H1 (cell line): ENCODE results near the gene AGBL1. TPM values are rescaled to one million over a fixed set of nuclear protein-coding genes. Genes with fewer than 3 reads are reported as not detected.

Source experiments
- CTCF ChIA-PET: fragments of 300-600 bp; sonication (Branson Sonifier 250); formaldehyde crosslinking; loops from one replicate; lab custom pipeline; 2021; ENCODE audit not compliant: partially characterized antibody; lab: Charles Lee
- POLR2A ChIA-PET: fragments of 300-600 bp; sonication (Branson Sonifier 250); formaldehyde crosslinking; loops from one replicate; lab custom pipeline; 2021; ENCODE audit warnings: inconsistent platforms; ENCODE audit not compliant: partially characterized antibody; lab: Charles Lee
- DNase-seq, 2 experiments: peaks; one replicate each; pipeline versions ENCODE4 v3.0.0 to v3.0.0-alpha.2; 2010 to 2022; ENCODE audit warnings: low spot score in 2 of 2, low read depth in 1 of 2, mixed read lengths in 1 of 2
- FAIRE-seq: peaks from 2 replicates; lab custom pipeline; 2011; peaks lifted over from hg19 to GRCh38; lab: Jason Lieb, UNC
- H2AFZ ChIP-seq: 2 replicates; pipeline ENCODE4 v1.8.1; 2012; ENCODE audit warnings: low read length, inconsistent platforms
- H2AK5ac ChIP-seq: 2 replicates; pipeline ENCODE4 v1.6.1; 2013; ENCODE audit warnings: low read depth, low read length
- H2BK120ac ChIP-seq: replicated peaks from 2 replicates; pipeline ENCODE3; 2013; ENCODE audit warnings: low read depth, low read length, inconsistent platforms
- H2BK12ac ChIP-seq: 2 replicates; pipeline ENCODE4 v1.6.1; 2013; ENCODE audit warnings: low read depth, low read length
- H2BK15ac ChIP-seq: 2 replicates; pipeline ENCODE4 v1.6.1; 2013; ENCODE audit warnings: low read length
- H2BK20ac ChIP-seq: 2 replicates; pipeline ENCODE4 v1.6.1; 2013; ENCODE audit warnings: low read length
- H2BK5ac ChIP-seq: 2 replicates; pipeline ENCODE4 v1.6.1; 2013; ENCODE audit warnings: low read depth, low read length
- H3K14ac ChIP-seq: 2 replicates; pipeline ENCODE4 v1.6.1; 2013; ENCODE audit warnings: inconsistent platforms; ENCODE audit not compliant: insufficient read length
- H3K18ac ChIP-seq: 2 replicates; pipeline ENCODE4 v1.6.1; 2013; ENCODE audit warnings: low read length; ENCODE audit errors: extremely low read depth
- H3K23ac ChIP-seq: 2 replicates; pipeline ENCODE4 v1.6.1; 2013; ENCODE audit warnings: inconsistent platforms; ENCODE audit not compliant: insufficient read length
- H3K23me2 ChIP-seq: 2 replicates; pipeline ENCODE4 v1.6.1; 2013; ENCODE audit warnings: low read depth, low read length
- H3K27ac ChIP-seq: 2 replicates; pipeline ENCODE4 v1.6.1; 2011; ENCODE audit warnings: low read depth, low read length, inconsistent platforms
- H3K27me3 ChIP-seq, 4 experiments: replicated peaks in 1 of 4; 1 replicate in 1 of 4; 2 replicates in 3 of 4; pipeline versions ENCODE4 v1.6.1 to v1.8.1; 2011 to 2013; ENCODE audit warnings: low read length in 3 of 4, mild to moderate bottlenecking in 3 of 4, inconsistent platforms in 2 of 4, mixed read lengths in 2 of 4, moderate library complexity in 1 of 4; ENCODE audit not compliant: control insufficient read depth in 3 of 4, insufficient read depth in 3 of 4; ENCODE audit errors: extremely low read depth in 1 of 4
- H3K36me3 ChIP-seq, 4 experiments: 2 replicates each; pipeline versions ENCODE4 v1.6.1 to v1.8.1; 2011 to 2013; ENCODE audit warnings: mild to moderate bottlenecking in 4 of 4, low read length in 3 of 4, moderate library complexity in 2 of 4, control low read depth in 1 of 4, inconsistent platforms in 1 of 4; ENCODE audit not compliant: insufficient read depth in 4 of 4, control insufficient read depth in 2 of 4
- H3K4ac ChIP-seq: replicated peaks from 2 replicates; pipeline ENCODE3; 2013; ENCODE audit warnings: low read length, low read depth, mixed read lengths, inconsistent platforms; ENCODE audit not compliant: insufficient read length
- H3K4me1 ChIP-seq, 4 experiments: replicated peaks in 1 of 4; 1 replicate in 1 of 4; 2 replicates in 3 of 4; pipeline versions ENCODE4 v1.6.1 to v1.8.1; 2011 to 2013; ENCODE audit warnings: low read length in 3 of 4, inconsistent platforms in 2 of 4, mixed read lengths in 1 of 4; ENCODE audit not compliant: insufficient read depth in 4 of 4, control insufficient read depth in 3 of 4
- H3K4me2 ChIP-seq, 2 experiments: 2 replicates each; pipeline versions ENCODE4 v1.6.1 to v1.8.1; 2011 to 2013; ENCODE audit warnings: low read depth in 2 of 2, low read length in 2 of 2, control low read depth in 1 of 2, inconsistent platforms in 1 of 2, mild to moderate bottlenecking in 1 of 2; ENCODE audit not compliant: insufficient read depth in 1 of 2
- H3K4me3 ChIP-seq, 4 experiments: fragments of 200-600, 300-600 bp in 1 of 4; sonication (generic), shearing (Covaris generic), sonication (Bioruptor Twin) in 1 of 4; 2 replicates each; pipeline versions ENCODE4 v1.5.1 to v1.8.1; 2011 to 2016; ENCODE audit warnings: low read length in 4 of 4, low read depth in 3 of 4, control low read depth in 2 of 4, inconsistent platforms in 2 of 4, mild to moderate bottlenecking in 2 of 4, mixed read lengths in 1 of 4, moderate library complexity in 1 of 4; ENCODE audit not compliant: insufficient read depth in 2 of 4; ENCODE audit errors: extremely low read depth in 1 of 4
- H3K56ac ChIP-seq: replicated peaks from 2 replicates; pipeline ENCODE3; 2013; ENCODE audit warnings: low read depth, mild to moderate bottlenecking, mixed read lengths, low read length, inconsistent platforms; ENCODE audit not compliant: insufficient read length
- H3K79me1 ChIP-seq: 2 replicates; pipeline ENCODE4 v1.6.1; 2013; ENCODE audit warnings: low read depth, low read length, control low read depth
- H3K79me2 ChIP-seq, 2 experiments: 2 replicates each; pipeline versions ENCODE4 v1.6.1 to v1.8.1; 2012 to 2013; ENCODE audit warnings: low read length in 2 of 2, mild to moderate bottlenecking in 2 of 2, inconsistent platforms in 1 of 2; ENCODE audit not compliant: insufficient read depth in 2 of 2, control insufficient read depth in 1 of 2
- H3K9ac ChIP-seq, 4 experiments: replicated peaks in 1 of 4; 1 replicate in 1 of 4; 2 replicates in 3 of 4; pipeline versions ENCODE4 v1.6.1 to v1.8.1; 2011 to 2013; ENCODE audit warnings: low read depth in 3 of 4, low read length in 3 of 4, control low read depth in 2 of 4, mild to moderate bottlenecking in 2 of 4, moderate library complexity in 2 of 4, inconsistent platforms in 1 of 4; ENCODE audit errors: extremely low read depth in 1 of 4
- H3K9me3 ChIP-seq, 2 experiments: 2 replicates each; pipeline versions ENCODE4 v1.6.1 to v1.8.1; 2012 to 2013; ENCODE audit warnings: mild to moderate bottlenecking in 2 of 2, moderate library complexity in 2 of 2, control low read depth in 1 of 2, inconsistent platforms in 1 of 2, low read depth in 1 of 2, low read length in 1 of 2, mixed read lengths in 1 of 2; ENCODE audit not compliant: insufficient read depth in 2 of 2
- H4K20me1 ChIP-seq, 2 experiments: replicated peaks in 1 of 2; 2 replicates each; pipeline versions ENCODE3 to v1.8.1; 2011 to 2013; ENCODE audit warnings: inconsistent platforms in 2 of 2, low read length in 2 of 2, mild to moderate bottlenecking in 1 of 2; ENCODE audit not compliant: insufficient read depth in 2 of 2, control insufficient read depth in 1 of 2
- H4K5ac ChIP-seq: 2 replicates; pipeline ENCODE4 v1.6.1; 2013; ENCODE audit warnings: low read length, low read depth, mixed read lengths, inconsistent platforms; ENCODE audit not compliant: insufficient read length
- H4K8ac ChIP-seq: 2 replicates; pipeline ENCODE4 v1.8.0; 2013; ENCODE audit warnings: mild to moderate bottlenecking, moderate library complexity, low read length, inconsistent platforms; ENCODE audit not compliant: insufficient read depth; ENCODE audit errors: extremely low read depth
- H4K91ac ChIP-seq: replicated peaks from 2 replicates; pipeline ENCODE3; 2013; ENCODE audit warnings: low read length, mixed read lengths, inconsistent platforms; ENCODE audit not compliant: insufficient read length
- ASH2L ChIP-seq: fragments of 200-600, 300-600 bp; sonication (generic); IDR thresholded peaks from one replicate; pipeline ENCODE4 v1.7.1; 2017; ENCODE audit warnings: low read length
- KDM1A ChIP-seq: fragments of 200-600, 300-600 bp; sonication (generic); IDR thresholded peaks from 2 replicates; pipeline ENCODE4 v1.7.1; 2016; ENCODE audit warnings: mild to moderate bottlenecking, low read length, borderline replicate concordance
- KDM4A ChIP-seq: IDR thresholded peaks from one replicate; pipeline ENCODE4 v1.7.1; 2012; ENCODE audit warnings: low read depth, mild to moderate bottlenecking, moderate library complexity, low read length, inconsistent platforms; ENCODE audit not compliant: severe bottlenecking
- KDM5A ChIP-seq: fragments of 200-600 bp; IDR thresholded peaks from 2 replicates; pipeline ENCODE4 v1.7.1; 2012; ENCODE audit warnings: mild to moderate bottlenecking, low read length, inconsistent platforms, mixed read lengths
- PHF8 ChIP-seq: fragments of 200-600 bp; sonication (generic); conservative IDR thresholded peaks from 2 replicates; pipeline ENCODE4 v1.7.1; 2012; ENCODE audit warnings: low read depth, mild to moderate bottlenecking, inconsistent platforms, low read length, moderate library complexity
- RBBP5 ChIP-seq: IDR thresholded peaks from 2 replicates; pipeline ENCODE4 v1.7.1; 2012; ENCODE audit warnings: low read depth, mild to moderate bottlenecking, inconsistent platforms, low read length, moderate library complexity, borderline replicate concordance
- RNF2 ChIP-seq: fragments of 200-900, 300-1000 bp; sonication (generic); IDR thresholded peaks from 2 replicates; pipeline ENCODE4 v1.7.1; 2016; ENCODE audit warnings: borderline replicate concordance, low read depth, mild to moderate bottlenecking, antibody characterized with exemption, low read length; ENCODE audit not compliant: poor library complexity, severe bottlenecking; ENCODE audit errors: missing control alignments
- SUZ12 ChIP-seq: fragments of 200-600 bp; sonication (generic); IDR thresholded peaks from 2 replicates; pipeline ENCODE4 v1.6.1; 2012; ENCODE audit warnings: mild to moderate bottlenecking, inconsistent platforms, low read length, moderate library complexity, mixed read lengths
- WGBS, 2 experiments: shearing (Covaris generic) in 1 of 2; methylation state at CpG; one replicate each; pipeline versions ENCODE4 v1.1.6 to v1.1.7; 2013 to 2015; ENCODE audit warnings: low lambda C conversion rate in 2 of 2, mixed read lengths in 2 of 2, inconsistent platforms in 1 of 2, low coverage in 1 of 2, missing lambda C conversion rate in 1 of 2; ENCODE audit not compliant: insufficient replicate concordance in 2 of 2, insufficient coverage in 1 of 2, insufficient read length in 1 of 2; ENCODE audit errors: extremely low coverage in 1 of 2, missing lambda C conversion rate in 1 of 2; 5-methylcytosine and 5-hydroxymethylcytosine counted together
- polyA plus RNA-seq, 7 experiments: library from polyadenylated mRNA; depleted of rRNA in 3 of 7; stranded (reverse) in 5 of 7; unstranded in 2 of 7; fragments of >200 nt in 5 of 7; fragments of 200-250 nt in 2 of 7; gene quantifications; 1 replicate in 5 of 7; 2 replicates in 1 of 7; 4 replicates in 1 of 7; pipeline versions ENCODE4 v1.2.1 to v1.2.3, GENCODE V29; 2011 to 2013; ENCODE audit warnings: missing spikeins in 2 of 7, mixed read lengths in 2 of 7
- total RNA-seq: library from RNA; stranded (reverse); fragmentation: NEBNext Ultra II Directional; extraction: Animal tissue kit (Norgen Biotek cat#: 25700); gene quantifications from 2 replicates; pipeline ENCODE4 v1.2.1, GENCODE V29; 2021
- TF ChIP-seq, protein P1 (sequence below): IDR thresholded peaks from 2 replicates; pipeline ENCODE4 v1.6.1; 2012; ENCODE audit warnings: inconsistent platforms
- TF ChIP-seq, protein P2 (sequence below): IDR thresholded peaks from 2 replicates; pipeline ENCODE4 v1.6.1; 2011; ENCODE audit warnings: low read length, improper control_type of control experiment
- TF ChIP-seq, protein P3 (sequence below): IDR thresholded peaks from 2 replicates; pipeline ENCODE4 v1.6.1; 2011; ENCODE audit warnings: low read depth, mild to moderate bottlenecking, low read length; ENCODE audit not compliant: insufficient read depth

Gene AGBL1
- total and polyA plus RNA-seq, 2 of the 8 experiments (the other 6 are each of a cell fraction or from before 2014, with no cell fraction given) = not detected

DNA sequence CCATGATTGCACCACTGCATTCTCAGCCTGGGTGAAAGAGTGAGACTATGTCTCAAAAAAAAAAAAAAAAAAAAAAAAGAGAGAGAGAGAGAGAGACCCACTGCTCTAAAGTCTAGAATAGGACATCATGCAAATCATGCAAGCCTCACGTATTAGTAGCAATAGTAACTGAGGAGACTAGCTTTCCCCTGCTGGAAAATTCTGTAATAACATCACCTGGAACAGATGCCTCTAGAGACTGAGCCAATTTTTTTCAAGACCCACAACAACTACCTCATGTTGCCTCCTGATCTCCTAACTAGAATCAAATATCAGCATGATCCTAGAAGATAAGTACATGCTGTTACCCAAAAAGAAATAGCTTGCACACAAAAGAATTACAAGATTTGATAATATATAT is 461.9 kb downstream of the AGBL1 start:
- H3K4me2 ChIP-seq = no peak overlapping the region
- FAIRE-seq = no peak
- H2AFZ ChIP-seq = no peak overlapping the region
- H3K79me2 ChIP-seq = no peaks in the 10 kb centered on the region
- no peak for DNase-seq
- H3K18ac ChIP-seq = no peak overlapping the region
- ChIA-PET CTCF (interaction anchor here (0.5 to 1.9 kb wide), 4 partner anchors 14 to 1686 kb away, joined by 3 to 6 read pairs (median 4); no protein-coding TSS in a partner anchor), POLR2A (no interaction called here)
- no peaks in the 10 kb centered on the region for H3K9me3 ChIP-seq
- 75% methylated on average over 1 of the region's 1 CpG; no CpG with 5 or more reads in 1 of the 2 experiments for WGBS, 2 experiments
- H4K91ac ChIP-seq = no peak overlapping the region
- H3K36me3 ChIP-seq = no peaks in the 10 kb centered on the region
- no peak overlapping the region for H2AK5ac ChIP-seq
- no peak overlapping the region for H3K23ac ChIP-seq
- H2BK15ac ChIP-seq = no peak overlapping the region
- no peak overlapping the region for H3K14ac ChIP-seq
- H2BK12ac ChIP-seq = no peak overlapping the region
- H3K79me1 ChIP-seq = no peaks in the 10 kb centered on the region
- no peak overlapping the region for H3K4me3 ChIP-seq
- H3K56ac ChIP-seq = no peak overlapping the region
- H3K9ac ChIP-seq = no peak overlapping the region
- H3K4ac ChIP-seq = no peak overlapping the region
- no peaks in the 10 kb centered on the region for H4K20me1 ChIP-seq
- no peak overlapping the region for H4K8ac ChIP-seq
- H2BK20ac ChIP-seq = no peak overlapping the region
- no peak overlapping the region for H2BK5ac ChIP-seq
- H2BK120ac ChIP-seq = no peak overlapping the region
- H3K27me3 ChIP-seq = no peaks in the 10 kb centered on the region
- no peaks in the 10 kb centered on the region for H3K4me1 ChIP-seq
- H3K27ac ChIP-seq = no peak overlapping the region
- H4K5ac ChIP-seq = no peak overlapping the region
- H3K23me2 ChIP-seq = no peaks in the 10 kb centered on the region
- TF ChIP-seq, protein P1, sequence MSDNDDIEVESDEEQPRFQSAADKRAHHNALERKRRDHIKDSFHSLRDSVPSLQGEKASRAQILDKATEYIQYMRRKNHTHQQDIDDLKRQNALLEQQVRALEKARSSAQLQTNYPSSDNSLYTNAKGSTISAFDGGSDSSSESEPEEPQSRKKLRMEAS = no peak
- no peak for TF ChIP-seq ASH2L
- TF ChIP-seq SUZ12 = no peak
- no peak for TF ChIP-seq KDM5A
- TF ChIP-seq PHF8 = no peak
- TF ChIP-seq RBBP5 = no peak
- no peak for TF ChIP-seq KDM4A
- TF ChIP-seq, protein P2, sequence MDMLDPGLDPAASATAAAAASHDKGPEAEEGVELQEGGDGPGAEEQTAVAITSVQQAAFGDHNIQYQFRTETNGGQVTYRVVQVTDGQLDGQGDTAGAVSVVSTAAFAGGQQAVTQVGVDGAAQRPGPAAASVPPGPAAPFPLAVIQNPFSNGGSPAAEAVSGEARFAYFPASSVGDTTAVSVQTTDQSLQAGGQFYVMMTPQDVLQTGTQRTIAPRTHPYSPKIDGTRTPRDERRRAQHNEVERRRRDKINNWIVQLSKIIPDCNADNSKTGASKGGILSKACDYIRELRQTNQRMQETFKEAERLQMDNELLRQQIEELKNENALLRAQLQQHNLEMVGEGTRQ = no peak
- TF ChIP-seq, protein P3, sequence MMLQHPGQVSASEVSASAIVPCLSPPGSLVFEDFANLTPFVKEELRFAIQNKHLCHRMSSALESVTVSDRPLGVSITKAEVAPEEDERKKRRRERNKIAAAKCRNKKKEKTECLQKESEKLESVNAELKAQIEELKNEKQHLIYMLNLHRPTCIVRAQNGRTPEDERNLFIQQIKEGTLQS = no peak
- TF ChIP-seq RNF2 = no peak
- no peak for TF ChIP-seq KDM1A
